GM19238 (cell line): ENCODE measurements around the gene CCDC149.

Experiments
- DNase-seq: peaks from one replicate; pipeline ENCODE4 v3.0.0; 2011; ENCODE audit warnings: low spot score; ENCODE audit not compliant: insufficient read length

CCDC149 gene

GRCh38 chr4:24845132-24845531 lies 67.7 kb downstream of the CCDC149 start:
- no peak for DNase-seq

- DNase-seq = no peak
Observed at GRCh38 chr4:24843096-24843495, 69.7 kb downstream of the CCDC149 start.

- no peak for DNase-seq
Observed at GRCh38 chr4:24842356-24842755, 70.5 kb downstream of the CCDC149 start.

GRCh38 chr4:24840826-24841543 lies 71.9 kb downstream of the CCDC149 start:
- no peak for DNase-seq

- DNase-seq = no peak
Observed at GRCh38 chr4:24840362-24840761, 72.5 kb downstream of the CCDC149 start.

GRCh38 chr4:24837781-24838180 lies 75.1 kb downstream of the CCDC149 start:
- DNase-seq = no peak

GRCh38 chr4:24837336-24837735 lies 75.5 kb downstream of the CCDC149 start:
- no peak for DNase-seq

- DNase-seq = no peak
Observed at GRCh38 chr4:24836661-24837242, 76.1 kb downstream of the CCDC149 start.

GRCh38 chr4:24835696-24836095 lies 77.1 kb downstream of the CCDC149 start:
- DNase-seq = no peak

- no peak for DNase-seq
Observed at GRCh38 chr4:24831637-24832036, 81.2 kb downstream of the CCDC149 start.

- DNase-seq = no peak
Observed at GRCh38 chr4:24824720-24825119, 88.1 kb downstream of the CCDC149 start.

- no peak for DNase-seq
Observed at GRCh38 chr4:24820541-24820940, 92.3 kb downstream of the CCDC149 start.

- DNase-seq = no peak
Observed at GRCh38 chr4:24816797-24817196, 96.0 kb downstream of the CCDC149 start.

- no peak for DNase-seq
Observed at GRCh38 chr4:24813732-24814131, 99.1 kb downstream of the CCDC149 start.

GRCh38 chr4:24810871-24811631 lies 101.8 kb downstream of the CCDC149 start:
- no peak for DNase-seq

GRCh38 chr4:24809815-24810405 lies 102.9 kb downstream of the CCDC149 start:
- no peak for DNase-seq

GRCh38 chr4:24809376-24809775 lies 103.5 kb downstream of the CCDC149 start:
- no peak for DNase-seq

- no peak for DNase-seq
Observed at GRCh38 chr4:24808955-24809354, 103.9 kb downstream of the CCDC149 start.

- DNase-seq = no peak
Observed at GRCh38 chr4:24808261-24808660, 104.6 kb downstream of the CCDC149 start.

GRCh38 chr4:24807611-24808010 lies 105.2 kb downstream of the CCDC149 start:
- DNase-seq = no peak

- no peak for DNase-seq
Observed at GRCh38 chr4:24806206-24806990, 106.4 kb downstream of the CCDC149 start.
